H9 (cell line): ENCODE data around the gene MGAT5. TPM values are rescaled to one million over a fixed set of nuclear protein-coding genes. Genes with fewer than 3 reads are reported as not detected.

Source experiments
- DNase-seq: peaks from one replicate; pipeline ENCODE4 v3.0.0-alpha.2; 2017
- H2AFZ ChIP-seq: one replicate; pipeline ENCODE4 v1.6.1; 2013; ENCODE audit warnings: mild to moderate bottlenecking, low read length, control low read depth, moderate library complexity
- H2AK5ac ChIP-seq: 2 replicates; pipeline ENCODE4 v1.6.1; 2013; ENCODE audit warnings: low read length, control low read depth, mixed read lengths; ENCODE audit not compliant: insufficient read length
- H2BK120ac ChIP-seq: one replicate; pipeline ENCODE4 v1.6.1; 2013; ENCODE audit warnings: low read depth, mild to moderate bottlenecking, low read length, control low read depth, inconsistent platforms; ENCODE audit not compliant: poor library complexity, severe bottlenecking
- H2BK12ac ChIP-seq: 2 replicates; pipeline ENCODE4 v1.6.1; 2013; ENCODE audit warnings: low read length, control low read depth, mixed read lengths, low read depth; ENCODE audit not compliant: insufficient read length
- H2BK15ac ChIP-seq: 2 replicates; pipeline ENCODE4 v1.6.1; 2013; ENCODE audit warnings: low read depth, low read length, control low read depth
- H2BK20ac ChIP-seq: one replicate; pipeline ENCODE4 v1.6.1; 2013; ENCODE audit warnings: low read depth, mild to moderate bottlenecking, low read length, control low read depth, inconsistent platforms; ENCODE audit not compliant: poor library complexity, severe bottlenecking
- H2BK5ac ChIP-seq: 2 replicates; pipeline ENCODE4 v1.6.1; 2013; ENCODE audit warnings: low read length, control low read depth, mixed read lengths; ENCODE audit not compliant: insufficient read length
- H3K14ac ChIP-seq: 2 replicates; pipeline ENCODE4 v1.6.1; 2013; ENCODE audit warnings: low read length, control low read depth; ENCODE audit not compliant: insufficient read depth
- H3K18ac ChIP-seq: 2 replicates; pipeline ENCODE4 v1.6.1; 2013; ENCODE audit warnings: low read depth, mild to moderate bottlenecking, mixed read lengths, low read length, control low read depth; ENCODE audit not compliant: insufficient read length
- H3K23ac ChIP-seq: 2 replicates; pipeline ENCODE4 v1.6.1; 2013; ENCODE audit warnings: low read length, control low read depth, mixed read lengths, low read depth; ENCODE audit not compliant: insufficient read length
- H3K23me2 ChIP-seq: 2 replicates; pipeline ENCODE4 v1.6.1; 2013; ENCODE audit warnings: low read depth, mild to moderate bottlenecking, mixed read lengths, low read length, control low read depth; ENCODE audit not compliant: insufficient read length, poor library complexity, severe bottlenecking
- H3K27ac ChIP-seq: 2 replicates; pipeline ENCODE4 v1.5.1; 2013; ENCODE audit warnings: low read length, control low read depth, mixed read lengths, low read depth; ENCODE audit not compliant: insufficient read length
- H3K27me3 ChIP-seq: 2 replicates; pipeline ENCODE4 v1.6.1; 2013; ENCODE audit warnings: low read length, control low read depth, inconsistent platforms; ENCODE audit not compliant: insufficient read depth
- H3K4ac ChIP-seq: 2 replicates; pipeline ENCODE4 v1.6.1; 2013; ENCODE audit warnings: low read depth, mild to moderate bottlenecking, control low read depth, inconsistent platforms, low read length, moderate library complexity
- H3K4me1 ChIP-seq: 2 replicates; pipeline ENCODE4 v1.6.1; 2013; ENCODE audit warnings: low read length, control low read depth, inconsistent platforms; ENCODE audit not compliant: insufficient read depth
- H3K4me2 ChIP-seq: 2 replicates; pipeline ENCODE4 v1.6.1; 2013; ENCODE audit warnings: low read length, control low read depth, mixed read lengths; ENCODE audit not compliant: insufficient read length, insufficient read depth
- H3K56ac ChIP-seq: 2 replicates; pipeline ENCODE4 v1.6.1; 2013; ENCODE audit warnings: low read depth, mild to moderate bottlenecking, mixed read lengths, low read length, control low read depth; ENCODE audit not compliant: insufficient read length
- H3K79me1 ChIP-seq: 2 replicates; pipeline ENCODE4 v1.6.1; 2013; ENCODE audit warnings: low read depth, mild to moderate bottlenecking, moderate library complexity, low read length, control low read depth, inconsistent platforms; ENCODE audit not compliant: insufficient read depth, poor library complexity, severe bottlenecking
- H3K79me2 ChIP-seq: 2 replicates; pipeline ENCODE4 v1.6.1; 2013; ENCODE audit warnings: low read length, control low read depth, inconsistent platforms; ENCODE audit not compliant: insufficient read depth
- H3K9ac ChIP-seq: 2 replicates; pipeline ENCODE4 v1.6.1; 2013; ENCODE audit warnings: low read length, control low read depth, mixed read lengths; ENCODE audit not compliant: insufficient read length; ENCODE audit errors: extremely low read depth
- H3K9me3 ChIP-seq: one replicate; pipeline ENCODE4 v1.6.1; 2013; ENCODE audit warnings: low read depth, low read length, inconsistent platforms; ENCODE audit not compliant: control insufficient read depth
- H3T11ph ChIP-seq: one replicate; pipeline ENCODE4 v1.6.1; 2013; ENCODE audit warnings: mild to moderate bottlenecking, low read length, control low read depth, inconsistent platforms
- H4K20me1 ChIP-seq: one replicate; pipeline ENCODE4 v1.6.1; 2013; ENCODE audit not compliant: control insufficient read depth, insufficient read length, insufficient read depth
- H4K5ac ChIP-seq: 2 replicates; pipeline ENCODE4 v1.6.1; 2013; ENCODE audit warnings: low read depth, mild to moderate bottlenecking, mixed read lengths, low read length, control low read depth; ENCODE audit not compliant: insufficient read length
- H4K8ac ChIP-seq: replicated peaks from 2 replicates; pipeline ENCODE4 v1.6.1; 2013; ENCODE audit warnings: low read length, control low read depth, mixed read lengths, low read depth; ENCODE audit not compliant: insufficient read length
- H4K91ac ChIP-seq: 2 replicates; pipeline ENCODE4 v1.6.1; 2013; ENCODE audit warnings: low read depth, mild to moderate bottlenecking, moderate library complexity, mixed read lengths, low read length, control low read depth; ENCODE audit not compliant: insufficient read length
- H3K27ac Mint-ChIP-seq, 3 experiments: 2 replicates in 2 of 3; 3 replicates in 1 of 3; pipeline ENCODE4 v1.8.0; 2020 to 2021; ENCODE audit warnings: mixed read lengths in 3 of 3, mild to moderate bottlenecking in 1 of 3, moderate library complexity in 1 of 3
- H3K27me3 Mint-ChIP-seq: 2 replicates; pipeline ENCODE4 v1.8.0; 2021; ENCODE audit warnings: low read depth, mild to moderate bottlenecking, moderate library complexity, mixed read lengths
- H3K36me3 Mint-ChIP-seq, 3 experiments: 2 replicates in 2 of 3; 3 replicates in 1 of 3; pipeline ENCODE4 v1.8.0; 2020 to 2021; ENCODE audit warnings: low read depth in 3 of 3, mixed read lengths in 3 of 3; ENCODE audit not compliant: insufficient read depth in 1 of 3
- H3K4me1 Mint-ChIP-seq, 2 experiments: 2 replicates each; pipeline ENCODE4 v1.8.0; 2020; ENCODE audit warnings: mixed read lengths in 2 of 2
- H3K4me3 Mint-ChIP-seq, 2 experiments: 2 replicates in 1 of 2; 3 replicates in 1 of 2; pipeline ENCODE4 v1.8.0; 2020 to 2021; ENCODE audit warnings: mild to moderate bottlenecking in 2 of 2, mixed read lengths in 2 of 2, moderate library complexity in 1 of 2
- H3K9me3 Mint-ChIP-seq, 2 experiments: 2 replicates in 1 of 2; 3 replicates in 1 of 2; pipeline ENCODE4 v1.8.0; 2020; ENCODE audit warnings: mild to moderate bottlenecking in 2 of 2, mixed read lengths in 2 of 2, moderate library complexity in 1 of 2
- WGBS: extraction: QIAGEN DNeasy Blood & Tissue Kit; methylation state at CpG from one replicate; pipeline ENCODE4 v1.1.7; 2013; ENCODE audit warnings: missing lambda C conversion rate, low lambda C conversion rate, mixed read lengths; ENCODE audit not compliant: insufficient read length; ENCODE audit errors: extremely low coverage; 5-methylcytosine and 5-hydroxymethylcytosine counted together
- total RNA-seq: library from RNA; stranded (reverse); gene quantifications from 2 replicates; pipeline ENCODE4 v1.2.1, GENCODE V29; 2021
- TF ChIP-seq, protein P1 (sequence below): fragments of 200-600 bp; sonication (generic); conservative IDR thresholded peaks from 3 replicates; pipeline ENCODE4 v1.8.0; 2021; ENCODE audit warnings: antibody characterized with exemption, mild to moderate bottlenecking

The MGAT5 gene
- total RNA-seq, 1 experiment from 2014 or later: 25.7 TPM

- H2BK12ac ChIP-seq: no peak overlapping the region
- H2BK20ac ChIP-seq: no peak overlapping the region
- H3K79me1 ChIP-seq: no peaks in the 10 kb centered on the region
- no peaks in the 10 kb centered on the region for H3K27me3 Mint-ChIP-seq
- H4K5ac ChIP-seq: no peak overlapping the region
- H3K4me1 ChIP-seq: peaks cover 10% of the 10 kb centered on the region; the same call in 1 of the 2 replicates
- TF ChIP-seq, protein P1, sequence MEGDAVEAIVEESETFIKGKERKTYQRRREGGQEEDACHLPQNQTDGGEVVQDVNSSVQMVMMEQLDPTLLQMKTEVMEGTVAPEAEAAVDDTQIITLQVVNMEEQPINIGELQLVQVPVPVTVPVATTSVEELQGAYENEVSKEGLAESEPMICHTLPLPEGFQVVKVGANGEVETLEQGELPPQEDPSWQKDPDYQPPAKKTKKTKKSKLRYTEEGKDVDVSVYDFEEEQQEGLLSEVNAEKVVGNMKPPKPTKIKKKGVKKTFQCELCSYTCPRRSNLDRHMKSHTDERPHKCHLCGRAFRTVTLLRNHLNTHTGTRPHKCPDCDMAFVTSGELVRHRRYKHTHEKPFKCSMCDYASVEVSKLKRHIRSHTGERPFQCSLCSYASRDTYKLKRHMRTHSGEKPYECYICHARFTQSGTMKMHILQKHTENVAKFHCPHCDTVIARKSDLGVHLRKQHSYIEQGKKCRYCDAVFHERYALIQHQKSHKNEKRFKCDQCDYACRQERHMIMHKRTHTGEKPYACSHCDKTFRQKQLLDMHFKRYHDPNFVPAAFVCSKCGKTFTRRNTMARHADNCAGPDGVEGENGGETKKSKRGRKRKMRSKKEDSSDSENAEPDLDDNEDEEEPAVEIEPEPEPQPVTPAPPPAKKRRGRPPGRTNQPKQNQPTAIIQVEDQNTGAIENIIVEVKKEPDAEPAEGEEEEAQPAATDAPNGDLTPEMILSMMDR: no peak
- 0 out of 2 replicates have a peak, but pooled peaks cover 2% of the 10 kb centered on the region for H3K79me2 ChIP-seq
- no peaks in the 10 kb centered on the region for H3K27me3 ChIP-seq
- H3K9ac ChIP-seq: no peak overlapping the region
- H3K23me2 ChIP-seq: no peaks in the 10 kb centered on the region
- no peak overlapping the region for H3K4me2 ChIP-seq
- H3K27ac Mint-ChIP-seq: peak overlapping the region in 1 of 3 experiments; percentile 76; a peak in 2 of 7 replicates
- H2BK5ac ChIP-seq: no peak overlapping the region
- H3K4me1 Mint-ChIP-seq: peaks cover 21 to 26% of the 10 kb centered on the region in 2 experiments
- no peak overlapping the region for H2AK5ac ChIP-seq
- H3K9me3 ChIP-seq: no peaks in the 10 kb centered on the region
- no peak overlapping the region for H4K91ac ChIP-seq
- DNase-seq: no peak
- no peak overlapping the region for H2BK15ac ChIP-seq
- H3K23ac ChIP-seq: no peak overlapping the region
- H3K27ac ChIP-seq: no peak overlapping the region
- no peaks in the 10 kb centered on the region for H3K9me3 Mint-ChIP-seq
- no CpG with 5 or more reads among the region's 2 CpGs for WGBS
- no peak overlapping the region for H2AFZ ChIP-seq
- no peak overlapping the region for H3K4ac ChIP-seq
- H4K8ac ChIP-seq: no peak overlapping the region
- no peak overlapping the region for H3T11ph ChIP-seq
- H3K4me3 Mint-ChIP-seq: no peak overlapping the region; a peak in 1 of 5 replicates
- no peak overlapping the region for H3K18ac ChIP-seq
- H2BK120ac ChIP-seq: no peak overlapping the region
- H3K36me3 Mint-ChIP-seq: peaks cover 0 to under 1% (median 0%) of the 10 kb centered on the region in 3 experiments; a peak in 2 of 7 replicates
- H3K14ac ChIP-seq: no peak overlapping the region
- H4K20me1 ChIP-seq: no peaks in the 10 kb centered on the region
- H3K56ac ChIP-seq: no peak overlapping the region
Measured at GRCh38 chr2:134260713-134261112, 6.8 kb downstream of the MGAT5 start.
